Left lung (tissue), 14 donors: ENCODE results near the gene RRP1. TPM values are rescaled to one million over a fixed set of nuclear protein-coding genes. Genes with fewer than 3 reads are reported as not detected.

ENCODE experiments used
- ATAC-seq: fragments of 200-7000 bp; cut with Tn5 transposase; one replicate; pipeline ENCODE4 v1.9.1; 2020; ENCODE audit warnings: moderate library complexity
- DNase-seq, 4 donors: peaks; one replicate each; pipeline ENCODE4 v3.0.0-alpha.2; 2013 to 2020
- H3K27ac ChIP-seq, 2 donors: fragments of 200-600 bp; sonication (generic) in 1 of 2; one replicate each; pipeline versions ENCODE4 v1.5.0 to v1.8.0; 2020 to 2021
- H3K27me3 ChIP-seq, 2 donors: fragments of 200-600 bp; sonication (generic) in 1 of 2; one replicate each; pipeline versions ENCODE4 v1.5.0 to v1.8.0; 2020 to 2021
- H3K36me3 ChIP-seq, 2 donors: fragments of 200-600 bp; sonication (generic) in 1 of 2; one replicate each; pipeline versions ENCODE4 v1.5.0 to v1.8.0; 2020 to 2021
- H3K4me1 ChIP-seq, 2 donors: fragments of 200-600 bp; one replicate each; pipeline ENCODE4 v1.8.0; 2021
- H3K4me3 ChIP-seq, 2 donors: fragments of 200-600 bp; sonication (generic) in 1 of 2; one replicate each; pipeline versions ENCODE4 v1.5.0 to v1.8.0; 2020 to 2021; ENCODE audit warnings: mild to moderate bottlenecking in 1 of 2
- H3K9me3 ChIP-seq, 2 donors: fragments of 200-600 bp; sonication (generic) in 1 of 2; one replicate each; pipeline versions ENCODE4 v1.5.0 to v1.8.0; 2020 to 2021
- intact Hi-C, 2 donors: fragments of 100-400 bp; cut with DNase I; formaldehyde crosslinking; loops; one replicate each; pipeline versions ENCODE4 v1.11.2 to v1.14.2; 2022
- long read RNA-seq, 12 donors: library from polyadenylated mRNA in 2 of 12; unstranded in 2 of 12; transcript quantifications; one replicate each; pipeline ENCODE4 v2.0.0 and lab custom pipeline, GENCODE V29; 2019 to 2026
- polyA plus RNA-seq, 6 donors: library from polyadenylated mRNA; unstranded; fragments of 120-200 nt; gene quantifications; one replicate each; pipeline ENCODE4 v1.2.1, GENCODE V29; 2013; ENCODE audit not compliant: insufficient read length in 6 of 6
- total RNA-seq, 2 donors: library from RNA; stranded (reverse); fragmentation: NEBNext Ultra II Directional; extraction: Animal tissue kit (Norgen Biotek cat#: 25700); gene quantifications; one replicate each; pipeline ENCODE4 v1.2.1, GENCODE V29; 2021
- TF ChIP-seq, protein P1 (sequence below), 2 donors: fragments of 200-600 bp; sonication (generic) in 1 of 2; IDR thresholded peaks; one replicate each; pipeline versions ENCODE4 v1.5.0 to v1.8.0; 2021; ENCODE audit warnings: antibody characterized with exemption in 2 of 2
- donor health status: DM: no; HTN: yes; CAD: no.
- donor health status: DM: no; HTN: no; CAD: no.

The RRP1 gene, protein sequence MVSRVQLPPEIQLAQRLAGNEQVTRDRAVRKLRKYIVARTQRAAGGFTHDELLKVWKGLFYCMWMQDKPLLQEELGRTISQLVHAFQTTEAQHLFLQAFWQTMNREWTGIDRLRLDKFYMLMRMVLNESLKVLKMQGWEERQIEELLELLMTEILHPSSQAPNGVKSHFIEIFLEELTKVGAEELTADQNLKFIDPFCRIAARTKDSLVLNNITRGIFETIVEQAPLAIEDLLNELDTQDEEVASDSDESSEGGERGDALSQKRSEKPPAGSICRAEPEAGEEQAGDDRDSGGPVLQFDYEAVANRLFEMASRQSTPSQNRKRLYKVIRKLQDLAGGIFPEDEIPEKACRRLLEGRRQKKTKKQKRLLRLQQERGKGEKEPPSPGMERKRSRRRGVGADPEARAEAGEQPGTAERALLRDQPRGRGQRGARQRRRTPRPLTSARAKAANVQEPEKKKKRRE
- total RNA-seq (10 to 100 TPM; 16.1 to 19.6 TPM), polyA plus RNA-seq (10 to 100 TPM; 23.9 to 28.0 (median 26.9) TPM)
- long read RNA-seq, donor 1, partial matches to known transcripts = 0 of 4 reads
- long read RNA-seq, donor 1, other reads (novel, unspliced or antisense) = 0 of 4 reads
- long read RNA-seq, donor 2, transcript RRP1-207 (13 exons, 3,022 nt) = major isoform, 5 of 5 reads
- long read RNA-seq, donor 2, partial matches to known transcripts = 0 of 5 reads
- long read RNA-seq, donor 2, other reads (novel, unspliced or antisense) = 0 of 5 reads
- long read RNA-seq, donor 3, partial matches to known transcripts = 0 of 3 reads
- long read RNA-seq, donor 3, other reads (novel, unspliced or antisense) = 0 of 3 reads
- long read RNA-seq, donor 4, transcript RRP1-207 (13 exons, 3,022 nt) = major isoform, 7 of 12 reads
- long read RNA-seq, donor 4, partial matches to known transcripts = 1 of 12 reads
- long read RNA-seq, donor 4, other reads (novel, unspliced or antisense) = 4 of 12 reads
- long read RNA-seq, donor 5, partial matches to known transcripts = 0 of 3 reads
- long read RNA-seq, donor 5, other reads (novel, unspliced or antisense) = 0 of 3 reads
- long read RNA-seq, donor 6, transcript RRP1-207 (13 exons, 3,022 nt) = major isoform, 7 of 7 reads
- long read RNA-seq, donor 6, partial matches to known transcripts = 0 of 7 reads
- long read RNA-seq, donor 6, other reads (novel, unspliced or antisense) = 0 of 7 reads
- long read RNA-seq, donor 7, partial matches to known transcripts = 0 of 1 reads
- long read RNA-seq, donor 7, other reads (novel, unspliced or antisense) = 0 of 1 reads
- long read RNA-seq, donor 8, partial matches to known transcripts = 0 of 3 reads
- long read RNA-seq, donor 8, other reads (novel, unspliced or antisense) = 0 of 3 reads
- long read RNA-seq, donor 9 = 0 reads
- long read RNA-seq, donor 10, transcript RRP1-207 (13 exons, 3,022 nt) = major isoform, 17 of 19 reads
- long read RNA-seq, donor 10, partial matches to known transcripts = 0 of 19 reads
- long read RNA-seq, donor 10, other reads (novel, unspliced or antisense) = 2 of 19 reads
- long read RNA-seq, donor 11, transcript RRP1-207 (13 exons, 3,022 nt) = major isoform, 8 of 9 reads
- long read RNA-seq, donor 11, partial matches to known transcripts = 0 of 9 reads
- long read RNA-seq, donor 11, other reads (novel, unspliced or antisense) = 0 of 9 reads
- long read RNA-seq, donor 12, transcript RRP1-207 (13 exons, 3,022 nt) = major isoform, 9 of 10 reads
- long read RNA-seq, donor 12, partial matches to known transcripts = 0 of 10 reads
- long read RNA-seq, donor 12, other reads (novel, unspliced or antisense) = 0 of 10 reads

DNA sequence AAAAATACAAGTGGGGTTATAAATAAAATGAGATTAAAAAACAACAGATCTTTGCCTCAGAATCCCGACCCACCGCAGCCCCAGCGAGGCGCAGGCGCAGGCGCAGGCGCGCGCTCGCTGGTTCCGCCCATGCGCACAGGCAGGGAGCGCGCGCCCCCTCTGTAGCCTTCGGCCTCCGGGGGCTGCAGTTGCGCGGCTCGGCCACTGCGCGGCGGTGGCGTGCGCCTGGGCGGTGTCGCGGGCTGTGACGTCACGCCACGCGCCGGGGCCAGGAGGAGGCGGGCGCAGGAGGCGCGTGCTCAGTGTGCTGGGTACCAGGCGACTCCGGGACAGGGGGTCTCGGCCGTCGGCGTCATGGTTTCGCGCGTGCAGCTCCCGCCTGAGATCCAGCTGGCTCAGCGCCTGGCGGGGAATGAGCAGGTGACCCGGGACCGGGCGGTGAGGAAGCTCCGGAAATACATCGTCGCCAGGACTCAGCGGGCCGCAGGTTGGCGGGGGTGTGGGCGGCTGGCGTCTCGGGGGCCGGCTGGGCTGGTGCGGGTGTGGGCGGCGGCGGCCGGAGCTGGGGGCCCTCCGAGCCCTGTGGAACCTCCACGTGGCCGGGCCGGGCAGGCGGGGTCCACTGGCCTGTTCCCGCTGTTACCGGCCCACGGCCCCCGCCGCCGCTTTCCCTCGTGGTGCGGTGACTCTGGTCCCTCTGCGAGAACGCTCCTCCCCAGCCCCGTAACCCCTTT, at the start of gene RRP1:
RRP1 (plus strand) TSS at position 302 of the 734 bp plus-strand sequence; CDS start at position 355, 53 bp downstream.
- H3K4me3 ChIP-seq = peak within 1 kb of the TSS; percentile 85 to 97
- H3K36me3 ChIP-seq = peaks cover 0 to 30% of the 10 kb centered on the region in 2 donors
- intact Hi-C loops = no loop called here
- peak; percentile 91 to 98 (median 96) for DNase-seq
- H3K27ac ChIP-seq = peak within 1 kb of the TSS; percentile 86 to 89
- H3K27me3 ChIP-seq = no peaks in the 10 kb centered on the region
- ATAC-seq = peak; percentile 98
- TF ChIP-seq, protein P1, sequence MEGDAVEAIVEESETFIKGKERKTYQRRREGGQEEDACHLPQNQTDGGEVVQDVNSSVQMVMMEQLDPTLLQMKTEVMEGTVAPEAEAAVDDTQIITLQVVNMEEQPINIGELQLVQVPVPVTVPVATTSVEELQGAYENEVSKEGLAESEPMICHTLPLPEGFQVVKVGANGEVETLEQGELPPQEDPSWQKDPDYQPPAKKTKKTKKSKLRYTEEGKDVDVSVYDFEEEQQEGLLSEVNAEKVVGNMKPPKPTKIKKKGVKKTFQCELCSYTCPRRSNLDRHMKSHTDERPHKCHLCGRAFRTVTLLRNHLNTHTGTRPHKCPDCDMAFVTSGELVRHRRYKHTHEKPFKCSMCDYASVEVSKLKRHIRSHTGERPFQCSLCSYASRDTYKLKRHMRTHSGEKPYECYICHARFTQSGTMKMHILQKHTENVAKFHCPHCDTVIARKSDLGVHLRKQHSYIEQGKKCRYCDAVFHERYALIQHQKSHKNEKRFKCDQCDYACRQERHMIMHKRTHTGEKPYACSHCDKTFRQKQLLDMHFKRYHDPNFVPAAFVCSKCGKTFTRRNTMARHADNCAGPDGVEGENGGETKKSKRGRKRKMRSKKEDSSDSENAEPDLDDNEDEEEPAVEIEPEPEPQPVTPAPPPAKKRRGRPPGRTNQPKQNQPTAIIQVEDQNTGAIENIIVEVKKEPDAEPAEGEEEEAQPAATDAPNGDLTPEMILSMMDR (IDR thresholded peaks at IDR 0.05) = peak; percentile 100
- peaks cover 6 to 29% of the 10 kb centered on the region in 2 donors for H3K4me1 ChIP-seq
- no peaks in the 10 kb centered on the region for H3K9me3 ChIP-seq

DNA sequence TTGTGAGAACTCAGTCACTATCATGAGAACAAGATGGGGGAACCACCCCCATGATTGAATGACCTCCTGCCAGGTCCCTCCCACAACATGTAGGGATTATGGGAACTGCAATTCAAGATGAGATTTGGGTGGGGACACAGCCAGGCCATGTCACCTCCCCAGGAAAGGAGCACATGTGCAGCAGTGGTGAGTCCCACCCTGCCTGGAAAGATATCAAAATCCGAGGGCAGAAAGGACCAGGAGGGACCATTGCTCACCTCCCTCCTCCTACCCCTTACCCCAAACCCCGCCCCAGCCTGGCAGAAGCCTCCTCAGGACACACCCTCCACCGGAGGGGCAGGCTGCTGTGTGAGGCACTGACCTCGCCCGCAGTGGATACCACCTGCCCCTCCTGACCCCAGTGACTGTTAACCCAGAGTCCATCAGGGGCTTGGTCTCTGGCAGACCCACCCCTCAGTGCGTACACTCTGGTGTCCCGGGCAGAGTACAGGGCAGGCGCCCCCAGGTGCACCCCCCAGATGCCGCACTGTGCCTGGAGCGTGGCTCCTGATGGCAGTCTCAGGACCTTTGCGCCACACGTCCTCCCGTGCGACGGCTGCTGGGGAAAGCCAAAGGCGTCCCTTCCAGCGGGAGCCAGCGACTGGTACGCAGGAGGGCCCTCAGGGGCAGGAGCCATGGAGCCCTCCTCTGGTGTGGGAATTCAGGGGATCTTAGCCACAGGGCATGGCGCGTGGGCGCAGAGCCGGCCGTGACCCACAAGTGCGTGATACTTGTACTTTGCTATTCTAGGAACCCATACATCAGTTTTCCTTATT, 49.5 kb upstream of the RRP1 start:
- Histone ChIP-seq H3K36me3 (peaks cover 0 to 82% of the 10 kb centered on the region in 2 donors), H3K4me1 (peaks cover 2 to 20% of the 10 kb centered on the region in 2 donors)

DNA sequence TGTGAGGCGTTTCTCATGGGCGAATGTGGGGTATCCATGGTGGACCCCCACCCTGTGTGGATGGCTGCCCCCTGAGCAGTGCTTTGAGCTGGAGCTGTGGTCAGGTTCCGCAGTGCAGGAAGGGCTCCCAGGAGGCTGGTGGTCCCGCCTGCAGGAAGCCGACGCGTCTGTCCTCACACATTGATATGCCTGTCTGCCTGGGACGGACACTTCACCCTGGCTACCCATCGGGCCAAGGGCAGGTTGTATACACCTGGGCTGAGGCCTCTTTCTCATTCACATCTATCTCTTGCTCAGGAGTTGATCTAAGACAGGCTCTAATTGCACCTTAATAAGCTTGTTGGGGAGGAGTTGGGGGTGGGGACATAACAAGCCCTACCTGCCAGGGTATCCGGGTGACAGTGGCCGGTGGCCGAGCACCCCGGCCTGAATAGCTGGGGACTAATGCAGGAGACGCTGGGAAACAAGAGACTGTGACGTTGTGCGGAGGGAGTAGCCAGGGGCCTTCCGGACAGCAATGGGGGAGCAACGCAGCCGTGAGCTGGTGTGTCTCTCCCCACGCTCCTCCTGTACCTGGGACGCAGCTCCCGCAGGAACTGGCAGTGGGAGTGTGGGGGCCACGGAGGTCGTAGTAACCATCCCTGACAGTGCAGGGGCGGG, 48.8 kb upstream of the RRP1 start:
- ATAC-seq (peak; percentile 65), DNase-seq (peak in 1 of 4 donors; percentile 72)
- Histone ChIP-seq H3K27me3 (no peaks in the 10 kb centered on the region), H3K4me1 (peaks cover 0 to 12% of the 10 kb centered on the region in 2 donors), H3K9me3 (no peaks in the 10 kb centered on the region), H3K4me3 (no peak overlapping the region), H3K27ac (peak overlapping the region in 1 of 2 donors; percentile 46), H3K36me3 (peaks cover 0 to 82% of the 10 kb centered on the region in 2 donors)
- intact Hi-C loops = no loop called here
- TF ChIP-seq, protein P1 (IDR thresholded peaks at IDR 0.05) = no peak

More for the DNA sequence above, 49.5 kb upstream of the RRP1 start:
- Histone ChIP-seq H3K9me3 (no peaks in the 10 kb centered on the region), H3K27me3 (no peaks in the 10 kb centered on the region), H3K4me3 (no peak overlapping the region), H3K27ac (peak overlapping the region in 1 of 2 donors; percentile 46)
- DNase-seq = peak in 1 of 4 donors; percentile 32
- intact Hi-C loops = no loop called here
- ATAC-seq = peak; percentile 12
- TF ChIP-seq, protein P1 (IDR thresholded peaks at IDR 0.05) = no peak
